ENCODE results near the gene ITGAD. TPM values are rescaled to one million over a fixed set of nuclear protein-coding genes. Genes with fewer than 3 reads are reported as not detected.
"Not testable (repeated sequence)": the region's sequence is repeated elsewhere in the genome, so short reads cannot be mapped to it uniquely, and the experiment has no call there.

The ITGAD gene
- total RNA-seq, 1 donor, result under 0.01 TPM

GRCh38 chr16:31428638-31429247, 35.6 kb downstream of the ITGAD start:
- peaks cover 5% of the 10 kb centered on the region for H3K4me1 ChIP-seq (ENCODE audit: insufficient read depth, low read length)
- H3K9me3 ChIP-seq (ENCODE audit: low read depth, low read length), result no peaks in the 10 kb centered on the region
- H3K27me3 ChIP-seq (ENCODE audit: insufficient read depth, low read length), result no peaks in the 10 kb centered on the region
- no peak overlapping the region for H3K4me3 ChIP-seq (ENCODE audit: low read length)

DNA sequence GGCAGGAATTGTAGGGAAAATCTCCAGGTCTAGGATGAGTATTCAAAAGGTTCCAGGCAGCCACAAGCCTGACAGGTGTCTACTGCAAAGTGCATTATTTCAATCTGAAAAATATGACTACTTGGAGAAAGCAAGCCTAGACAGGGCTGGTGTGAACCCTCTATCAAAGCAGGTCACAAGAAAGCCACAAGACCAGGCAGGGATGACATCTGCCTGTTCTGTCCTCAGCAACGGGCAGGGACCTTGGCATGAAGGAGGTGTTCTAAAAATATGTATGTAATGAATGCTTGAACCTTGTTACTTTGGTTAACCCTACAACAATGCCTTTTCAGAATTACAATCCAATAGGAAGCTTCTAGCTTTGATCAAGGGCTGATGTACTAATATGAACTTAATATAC, 36.2 kb downstream of the ITGAD start:
- Histone ChIP-seq H3K4me1 (ENCODE audit: insufficient read depth, low read length) (peaks cover 5% of the 10 kb centered on the region), H3K4me3 (ENCODE audit: low read length) (no peak overlapping the region), H3K9me3 (ENCODE audit: low read depth, low read length) (no peaks in the 10 kb centered on the region), H3K27me3 (ENCODE audit: insufficient read depth, low read length) (no peaks in the 10 kb centered on the region)

DNA sequence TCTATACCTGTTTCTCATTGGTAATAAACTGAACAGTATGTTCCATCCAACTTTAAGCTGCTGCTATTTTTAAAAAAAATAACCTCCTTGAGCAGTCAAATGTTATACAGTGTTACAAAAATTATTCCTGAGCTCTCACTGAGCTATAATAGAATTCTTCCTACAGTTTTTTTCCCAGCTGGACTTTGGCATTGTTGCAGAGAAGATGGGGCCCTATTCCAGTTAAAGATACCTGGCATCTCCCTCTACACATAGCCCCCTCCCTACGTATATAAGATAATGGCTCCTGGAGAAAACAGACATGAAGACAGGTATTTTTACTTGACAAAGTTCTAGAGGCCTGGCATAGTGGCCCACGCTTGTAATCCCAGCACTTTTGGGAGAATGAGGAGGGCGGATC, 36.7 kb downstream of the ITGAD start:
- H3K27me3 ChIP-seq (ENCODE audit: insufficient read depth, low read length), result no peaks in the 10 kb centered on the region
- H3K9me3 ChIP-seq (ENCODE audit: low read depth, low read length), result no peaks in the 10 kb centered on the region
- H3K4me1 ChIP-seq (ENCODE audit: insufficient read depth, low read length), result peaks cover 5% of the 10 kb centered on the region
- no peak overlapping the region for H3K4me3 ChIP-seq (ENCODE audit: low read length)

- Histone ChIP-seq H3K4me1 (ENCODE audit: insufficient read depth, low read length) (peaks cover 5% of the 10 kb centered on the region), H3K9me3 (ENCODE audit: low read depth, low read length) (no peaks in the 10 kb centered on the region), H3K27me3 (ENCODE audit: insufficient read depth, low read length) (no peaks in the 10 kb centered on the region), H3K4me3 (ENCODE audit: low read length) (no peak overlapping the region)
These were observed 37.4 kb downstream of the ITGAD start for GRCh38 chr16:31430380-31431052.

- Histone ChIP-seq H3K4me3 (ENCODE audit: low read length) (no peak overlapping the region), H3K9me3 (ENCODE audit: low read depth, low read length) (no peaks in the 10 kb centered on the region), H3K4me1 (ENCODE audit: insufficient read depth, low read length) (no peaks in the 10 kb centered on the region), H3K27me3 (ENCODE audit: insufficient read depth, low read length) (no peaks in the 10 kb centered on the region)
These were observed 42.4 kb downstream of the ITGAD start for GRCh38 chr16:31435341-31436220.

DNA sequence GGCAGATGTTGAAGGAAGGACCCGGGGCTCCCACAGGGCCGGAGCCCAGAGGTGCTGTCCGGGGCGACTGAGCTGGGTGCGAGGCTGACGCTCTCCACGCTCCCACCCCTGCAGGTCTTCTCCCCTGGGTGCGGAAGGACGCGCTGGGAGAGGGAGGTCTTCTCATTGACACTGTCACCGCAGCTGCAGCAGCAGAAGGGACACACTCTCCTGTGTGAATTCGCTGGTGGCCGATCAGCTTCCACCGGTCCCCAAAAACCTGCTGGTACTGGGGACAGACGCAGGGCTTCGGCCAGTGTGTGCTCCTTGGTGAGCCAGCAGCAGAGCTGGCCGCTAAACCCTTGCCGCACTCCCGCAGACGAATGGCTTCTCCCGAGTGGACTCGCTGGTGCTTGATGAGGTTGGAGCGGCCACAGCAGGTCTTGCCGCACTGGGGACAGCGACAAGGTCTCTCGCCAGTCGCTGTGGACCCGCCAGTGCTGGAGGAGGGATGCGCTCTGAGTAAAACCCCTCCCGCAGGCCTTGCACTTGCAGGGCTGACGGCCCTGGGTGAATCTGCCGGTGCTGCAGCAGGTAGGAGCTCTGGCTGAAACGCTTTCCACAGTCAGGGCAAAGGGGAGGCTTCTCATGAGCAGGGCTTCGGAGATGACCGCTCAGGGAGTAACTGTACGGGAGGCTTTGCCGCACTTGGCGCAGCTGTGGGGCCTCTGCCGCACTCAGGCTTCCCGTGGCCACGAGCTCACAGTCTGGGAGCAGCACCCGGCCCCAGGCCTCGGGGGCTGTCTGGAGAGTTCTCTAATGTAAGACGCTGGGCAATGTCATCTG, 43.3 kb downstream of the ITGAD start:
- no peaks in the 10 kb centered on the region for H3K27me3 ChIP-seq (ENCODE audit: insufficient read depth, low read length)
- H3K9me3 ChIP-seq (ENCODE audit: low read depth, low read length), result no peaks in the 10 kb centered on the region
- H3K4me1 ChIP-seq (ENCODE audit: insufficient read depth, low read length), result no peaks in the 10 kb centered on the region
- no peak overlapping the region for H3K4me3 ChIP-seq (ENCODE audit: low read length)

DNA sequence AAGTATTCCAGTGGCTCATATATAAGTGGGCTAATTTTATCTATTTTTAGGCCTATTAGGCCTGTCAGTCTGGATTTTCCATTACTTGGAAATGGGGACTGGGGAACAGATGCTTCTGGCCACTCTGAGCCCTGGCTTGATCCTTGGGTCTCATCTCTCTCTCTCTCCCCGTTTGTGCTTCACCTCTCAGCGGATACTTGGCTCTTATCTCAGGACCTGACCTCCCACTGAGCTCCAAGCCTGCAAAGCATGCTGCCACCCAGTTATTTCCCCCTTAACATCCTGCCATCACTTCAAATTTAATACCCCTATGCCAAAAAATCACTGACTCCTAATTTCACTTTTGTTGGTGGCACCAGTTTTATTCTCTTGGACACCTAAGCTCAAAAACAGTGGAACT, 45.3 kb downstream of the ITGAD start:
- no peaks in the 10 kb centered on the region for H3K9me3 ChIP-seq (ENCODE audit: low read depth, low read length)
- H3K27me3 ChIP-seq (ENCODE audit: insufficient read depth, low read length), result no peaks in the 10 kb centered on the region

DNA sequence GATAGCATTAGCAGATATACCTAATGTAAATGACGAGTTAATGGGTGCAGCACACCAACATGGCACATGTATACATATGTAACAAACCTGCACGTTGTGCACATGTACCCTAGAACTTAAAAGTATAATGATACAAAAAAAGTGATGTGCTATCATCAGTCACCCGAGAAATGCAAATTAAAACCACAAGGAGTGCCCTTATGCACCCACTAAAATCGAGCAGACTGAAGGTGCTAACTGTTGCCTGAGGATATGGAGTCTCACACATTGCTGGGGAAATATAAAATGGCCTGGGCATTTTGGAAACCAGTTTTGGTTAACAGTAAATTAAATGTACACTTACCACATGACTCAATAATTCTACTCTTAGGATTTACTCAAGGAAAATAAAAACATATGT, 45.9 kb downstream of the ITGAD start:
- H3K27me3 ChIP-seq (ENCODE audit: insufficient read depth, low read length); H3K9me3 ChIP-seq (ENCODE audit: low read depth, low read length); H3K4me1 ChIP-seq (ENCODE audit: insufficient read depth, low read length); H3K4me3 ChIP-seq (ENCODE audit: low read length): not testable (repeated sequence)

More for the DNA sequence above, 45.3 kb downstream of the ITGAD start:
- peaks cover 7% of the 10 kb centered on the region for H3K4me1 ChIP-seq (ENCODE audit: insufficient read depth, low read length)
- H3K4me3 ChIP-seq (ENCODE audit: low read length), result no peak overlapping the region

- H3K4me3 ChIP-seq (ENCODE audit: low read length), result no peak overlapping the region
- H3K4me1 ChIP-seq (ENCODE audit: insufficient read depth, low read length), result peaks cover 7% of the 10 kb centered on the region
- no peaks in the 10 kb centered on the region for H3K9me3 ChIP-seq (ENCODE audit: low read depth, low read length)
- no peaks in the 10 kb centered on the region for H3K27me3 ChIP-seq (ENCODE audit: insufficient read depth, low read length)
These were observed 46.4 kb downstream of the ITGAD start for GRCh38 chr16:31439519-31439918.

GRCh38 chr16:31440516-31441184, 47.5 kb downstream of the ITGAD start:
- Histone ChIP-seq H3K4me3 (ENCODE audit: low read length) (no peak overlapping the region), H3K9me3 (ENCODE audit: low read depth, low read length) (no peaks in the 10 kb centered on the region), H3K4me1 (ENCODE audit: insufficient read depth, low read length) (peaks cover 7% of the 10 kb centered on the region), H3K27me3 (ENCODE audit: insufficient read depth, low read length) (no peaks in the 10 kb centered on the region)

- H3K27me3 ChIP-seq (ENCODE audit: insufficient read depth, low read length), result no peaks in the 10 kb centered on the region
- no peak overlapping the region for H3K4me3 ChIP-seq (ENCODE audit: low read length)
- H3K9me3 ChIP-seq (ENCODE audit: low read depth, low read length), result no peaks in the 10 kb centered on the region
- H3K4me1 ChIP-seq (ENCODE audit: insufficient read depth, low read length), result peaks cover 7% of the 10 kb centered on the region
These were observed 48.8 kb downstream of the ITGAD start for GRCh38 chr16:31441956-31442355.

DNA sequence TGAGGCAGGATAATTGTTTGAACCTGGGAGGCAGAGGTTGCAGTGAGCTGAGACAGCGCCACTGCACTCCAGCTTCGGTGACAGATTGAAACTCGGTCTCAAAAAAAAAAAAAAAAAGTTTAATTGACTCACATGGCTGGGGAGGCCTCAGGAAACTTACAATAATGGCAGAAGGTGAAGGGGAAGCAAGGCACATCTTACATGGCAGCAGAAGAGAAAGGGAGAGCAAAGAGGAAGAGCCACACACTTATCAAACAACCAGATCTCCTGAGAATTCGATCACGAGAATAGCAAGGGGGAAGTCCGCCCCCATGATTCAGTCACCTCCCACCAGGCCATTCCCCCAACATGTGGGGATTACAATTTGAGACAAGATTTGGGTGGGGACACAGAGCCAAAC, 52.8 kb downstream of the ITGAD start:
- H3K4me1 ChIP-seq (ENCODE audit: insufficient read depth, low read length); H3K4me3 ChIP-seq (ENCODE audit: low read length); H3K27me3 ChIP-seq (ENCODE audit: insufficient read depth, low read length); H3K9me3 ChIP-seq (ENCODE audit: low read depth, low read length): not testable (repeated sequence)

- Histone ChIP-seq H3K4me3 (ENCODE audit: low read length) (no peak overlapping the region), H3K4me1 (ENCODE audit: insufficient read depth, low read length) (peaks cover 28% of the 10 kb centered on the region), H3K27me3 (ENCODE audit: insufficient read depth, low read length) (no peaks in the 10 kb centered on the region), H3K9me3 (ENCODE audit: low read depth, low read length) (no peaks in the 10 kb centered on the region)
These were observed 58.1 kb downstream of the ITGAD start for GRCh38 chr16:31451201-31451600.

GRCh38 chr16:31451681-31452351, 58.7 kb downstream of the ITGAD start:
- Histone ChIP-seq H3K9me3 (ENCODE audit: low read depth, low read length) (no peaks in the 10 kb centered on the region), H3K4me1 (ENCODE audit: insufficient read depth, low read length) (peaks cover 34% of the 10 kb centered on the region), H3K4me3 (ENCODE audit: low read length) (no peak overlapping the region), H3K27me3 (ENCODE audit: insufficient read depth, low read length) (no peaks in the 10 kb centered on the region)

Measured in mononuclear cell (primary cell).